ENCODE data around the gene PARD6B. TPM values are rescaled to one million over a fixed set of nuclear protein-coding genes. Genes with fewer than 3 reads are reported as not detected.

PARD6B gene
- total and polyA plus RNA-seq, 2 of the 13 experiments (the other 11 are each of a cell fraction or from before 2014, with no cell fraction given): 6.9 to 22.2 TPM

DNA sequence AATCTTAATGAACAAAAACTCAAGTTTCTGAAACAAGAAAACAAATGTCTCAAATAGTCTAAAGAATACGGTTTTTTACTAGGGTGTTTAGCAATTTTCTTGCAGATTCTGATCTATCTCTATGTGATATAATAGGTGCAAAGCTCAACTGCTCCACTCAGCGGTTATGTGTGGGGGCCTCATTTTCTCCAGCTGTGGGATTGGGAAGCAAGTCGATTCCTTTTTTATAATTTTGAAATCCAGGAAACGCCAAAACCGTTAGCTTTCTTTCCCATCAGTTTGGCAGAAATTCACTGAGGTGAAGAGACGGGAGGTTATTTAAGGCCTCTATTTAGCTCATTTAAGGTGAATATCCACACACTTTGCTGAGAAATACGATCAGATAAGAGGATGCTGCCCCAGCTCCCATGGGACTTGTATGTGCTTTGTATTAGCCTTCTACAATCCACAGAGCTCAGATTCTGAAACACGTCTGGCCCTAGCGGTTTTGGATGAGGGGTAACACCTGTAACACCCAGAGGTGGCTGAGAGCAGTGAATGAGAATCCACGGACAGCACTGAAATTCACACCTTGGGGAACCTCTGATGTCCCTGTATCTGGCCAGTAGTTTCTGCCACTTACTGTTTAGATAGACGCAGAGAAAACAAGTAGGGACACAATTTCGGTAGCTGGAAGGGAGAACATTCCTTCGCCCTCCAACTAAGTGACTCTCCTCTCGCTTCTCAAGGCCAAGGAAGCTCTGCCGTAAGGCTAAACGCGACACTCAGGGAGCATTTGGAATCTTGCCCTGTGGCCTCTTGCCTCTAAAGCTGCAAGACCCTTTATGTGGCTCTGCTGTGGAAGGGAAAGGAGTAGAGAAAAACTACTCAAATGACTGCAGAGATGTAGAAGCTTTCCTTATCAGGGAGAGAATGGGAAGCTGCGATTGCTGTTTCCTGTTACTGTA lies 56.9 kb downstream of the PARD6B start (continued):
- TF ChIP-seq, protein P1, sequence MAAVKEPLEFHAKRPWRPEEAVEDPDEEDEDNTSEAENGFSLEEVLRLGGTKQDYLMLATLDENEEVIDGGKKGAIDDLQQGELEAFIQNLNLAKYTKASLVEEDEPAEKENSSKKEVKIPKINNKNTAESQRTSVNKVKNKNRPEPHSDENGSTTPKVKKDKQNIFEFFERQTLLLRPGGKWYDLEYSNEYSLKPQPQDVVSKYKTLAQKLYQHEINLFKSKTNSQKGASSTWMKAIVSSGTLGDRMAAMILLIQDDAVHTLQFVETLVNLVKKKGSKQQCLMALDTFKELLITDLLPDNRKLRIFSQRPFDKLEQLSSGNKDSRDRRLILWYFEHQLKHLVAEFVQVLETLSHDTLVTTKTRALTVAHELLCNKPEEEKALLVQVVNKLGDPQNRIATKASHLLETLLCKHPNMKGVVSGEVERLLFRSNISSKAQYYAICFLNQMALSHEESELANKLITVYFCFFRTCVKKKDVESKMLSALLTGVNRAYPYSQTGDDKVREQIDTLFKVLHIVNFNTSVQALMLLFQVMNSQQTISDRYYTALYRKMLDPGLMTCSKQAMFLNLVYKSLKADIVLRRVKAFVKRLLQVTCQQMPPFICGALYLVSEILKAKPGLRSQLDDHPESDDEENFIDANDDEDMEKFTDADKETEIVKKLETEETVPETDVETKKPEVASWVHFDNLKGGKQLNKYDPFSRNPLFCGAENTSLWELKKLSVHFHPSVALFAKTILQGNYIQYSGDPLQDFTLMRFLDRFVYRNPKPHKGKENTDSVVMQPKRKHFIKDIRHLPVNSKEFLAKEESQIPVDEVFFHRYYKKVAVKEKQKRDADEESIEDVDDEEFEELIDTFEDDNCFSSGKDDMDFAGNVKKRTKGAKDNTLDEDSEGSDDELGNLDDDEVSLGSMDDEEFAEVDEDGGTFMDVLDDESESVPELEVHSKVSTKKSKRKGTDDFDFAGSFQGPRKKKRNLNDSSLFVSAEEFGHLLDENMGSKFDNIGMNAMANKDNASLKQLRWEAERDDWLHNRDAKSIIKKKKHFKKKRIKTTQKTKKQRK (IDR thresholded peaks at IDR 0.05; ENCODE audit: low read length): no peak
- no peak for TF ChIP-seq ZNF878 (CRISPR knock-in tag; IDR thresholded peaks at IDR 0.05)
- peak; percentile 58; the same call in 1 of the 2 replicates for TF ChIP-seq ZNF446 (CRISPR knock-in tag; IDR thresholded peaks at IDR 0.05)
- 0 out of 2 replicates have a peak, but pooled peaks have one; percentile 33 for TF ChIP-seq HMG20B (CRISPR knock-in tag; conservative IDR thresholded peaks at IDR 0.05)
- no peak for TF ChIP-seq ZNF20 (CRISPR knock-in tag; IDR thresholded peaks at IDR 0.05)
- no peak for TF ChIP-seq ZBTB1 (CRISPR knock-in tag; IDR thresholded peaks at IDR 0.05; ENCODE audit: borderline replicate concordance)
- TF ChIP-seq NFE2 (CRISPR knock-in tag; IDR thresholded peaks at IDR 0.05): no peak
- no peak for TF ChIP-seq IRX3 (CRISPR knock-in tag; IDR thresholded peaks at IDR 0.05; ENCODE audit: borderline replicate concordance, low read depth)
- TF ChIP-seq RBM22 (optimal IDR thresholded peaks at IDR 0.05; ENCODE audit: low read length): no peak
- TF ChIP-seq EEA1 (CRISPR knock-in tag; IDR thresholded peaks at IDR 0.05; ENCODE audit: borderline replicate concordance): no peak
- TF ChIP-seq ZBTB34 (CRISPR knock-in tag; IDR thresholded peaks at IDR 0.05): no peak
- no peak for TF ChIP-seq SKIL (CRISPR knock-in tag; IDR thresholded peaks at IDR 0.05; ENCODE audit: borderline replicate concordance)
- TF ChIP-seq HNF4G (IDR thresholded peaks at IDR 0.05; ENCODE audit: borderline replicate concordance, low read depth, low read length): peak; percentile 81
- TF ChIP-seq HNF4G (CRISPR knock-in tag; IDR thresholded peaks at IDR 0.05; ENCODE audit: borderline replicate concordance, low read depth): no peak; the same call in 1 of the 2 replicates
- no peak for TF ChIP-seq SRSF9 (IDR thresholded peaks at IDR 0.05; ENCODE audit: borderline replicate concordance, insufficient read depth, low read depth, low read length, poor library complexity, severe bottlenecking)
- TF ChIP-seq, protein P2, sequence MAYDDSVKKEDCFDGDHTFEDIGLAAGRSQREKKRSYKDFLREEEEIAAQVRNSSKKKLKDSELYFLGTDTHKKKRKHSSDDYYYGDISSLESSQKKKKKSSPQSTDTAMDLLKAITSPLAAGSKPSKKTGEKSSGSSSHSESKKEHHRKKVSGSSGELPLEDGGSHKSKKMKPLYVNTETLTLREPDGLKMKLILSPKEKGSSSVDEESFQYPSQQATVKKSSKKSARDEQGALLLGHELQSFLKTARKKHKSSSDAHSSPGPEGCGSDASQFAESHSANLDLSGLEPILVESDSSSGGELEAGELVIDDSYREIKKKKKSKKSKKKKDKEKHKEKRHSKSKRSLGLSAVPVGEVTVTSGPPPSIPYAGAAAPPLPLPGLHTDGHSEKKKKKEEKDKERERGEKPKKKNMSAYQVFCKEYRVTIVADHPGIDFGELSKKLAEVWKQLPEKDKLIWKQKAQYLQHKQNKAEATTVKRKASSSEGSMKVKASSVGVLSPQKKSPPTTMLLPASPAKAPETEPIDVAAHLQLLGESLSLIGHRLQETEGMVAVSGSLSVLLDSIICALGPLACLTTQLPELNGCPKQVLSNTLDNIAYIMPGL (CRISPR knock-in tag; IDR thresholded peaks at IDR 0.05; ENCODE audit: borderline replicate concordance in 1 of 2, low read depth in 1 of 2): peak; percentile 55 to 66; a peak in 2 of 4 replicates
- TF ChIP-seq ZNF136 (CRISPR knock-in tag; IDR thresholded peaks at IDR 0.05; ENCODE audit: low read depth): no peak
- TF ChIP-seq FOXA3 (CRISPR knock-in tag; IDR thresholded peaks at IDR 0.05): peak; percentile 25
- 0 out of 2 replicates have a peak, but pooled peaks have one; percentile 58 for TF ChIP-seq ZNF790 (CRISPR knock-in tag; IDR thresholded peaks at IDR 0.05; ENCODE audit: borderline replicate concordance)

Measured in HepG2 (cell line).